Tibial nerve (tissue), 4 donors: ENCODE data around the gene IGSF10.

ENCODE experiments used
- CTCF ChIP-seq, 5 experiments: fragments of 200-600 bp in 3 of 5; fragments of 450-650 bp in 2 of 5; sonication (generic) in 3 of 5; IDR thresholded peaks; one replicate each; pipeline ENCODE4 v1.5.1; 2016 to 2019; ENCODE audit warnings: antibody characterized with exemption in 5 of 5, mild to moderate bottlenecking in 3 of 5, moderate library complexity in 2 of 5
- EP300 ChIP-seq, 2 donors: sonication (generic); formaldehyde crosslinking; IDR thresholded peaks; one replicate each; pipeline ENCODE4 v1.6.1; 2017; ENCODE audit warnings: antibody characterized with exemption in 2 of 2, mild to moderate bottlenecking in 1 of 2
- POLR2A ChIP-seq, 2 donors: fragments of 450-650 bp; IDR thresholded peaks; one replicate each; pipeline ENCODE4 v1.6.1; 2017; ENCODE audit warnings: antibody characterized with exemption in 2 of 2, mild to moderate bottlenecking in 2 of 2, moderate library complexity in 2 of 2

GRCh38 chr3:151426341-151426657, 34.6 kb downstream of the IGSF10 start:
- TF ChIP-seq POLR2A (IDR thresholded peaks at IDR 0.05) (no peak), CTCF (IDR thresholded peaks at IDR 0.05) (no peak), EP300 (IDR thresholded peaks at IDR 0.05) (no peak)
